ENCODE results near the gene FGD4.

The FGD4 gene

GRCh38 chr12:32418221-32418620 is 18.9 kb downstream of the FGD4 start:
- no peak for TF ChIP-seq ZC3H10 (CRISPR knock-in tag; IDR thresholded peaks at IDR 0.05)
- no peak for TF ChIP-seq CREB5 (CRISPR knock-in tag; IDR thresholded peaks at IDR 0.05; ENCODE audit: low read depth)
- TF ChIP-seq SNAI2 (CRISPR knock-in tag; IDR thresholded peaks at IDR 0.05), result no peak
- no peak for TF ChIP-seq CSRNP3 (CRISPR knock-in tag; IDR thresholded peaks at IDR 0.05)
- no peak for TF ChIP-seq ZFP30 (CRISPR knock-in tag; IDR thresholded peaks at IDR 0.05)
- TF ChIP-seq ZNF565 (CRISPR knock-in tag; conservative IDR thresholded peaks at IDR 0.05; ENCODE audit: low read depth), result no peak
- TF ChIP-seq TOX (CRISPR knock-in tag; IDR thresholded peaks at IDR 0.05; ENCODE audit: borderline replicate concordance), result no peak
- no peak for TF ChIP-seq GLIS3 (CRISPR knock-in tag; IDR thresholded peaks at IDR 0.05)
- no peak for TF ChIP-seq TCF4 (CRISPR knock-in tag; IDR thresholded peaks at IDR 0.05; ENCODE audit: borderline replicate concordance)
- TF ChIP-seq ZNF70 (CRISPR knock-in tag; IDR thresholded peaks at IDR 0.05), result no peak
- TF ChIP-seq ARNTL (CRISPR knock-in tag; IDR thresholded peaks at IDR 0.05; ENCODE audit: borderline replicate concordance, low read depth), result no peak
- TF ChIP-seq PPARA (CRISPR knock-in tag; IDR thresholded peaks at IDR 0.05; ENCODE audit: borderline replicate concordance), result no peak
- TF ChIP-seq ZNF8 (CRISPR knock-in tag; IDR thresholded peaks at IDR 0.05), result no peak
- TF ChIP-seq OSR1 (CRISPR knock-in tag; IDR thresholded peaks at IDR 0.05), result no peak
- TF ChIP-seq POU6F1 (CRISPR knock-in tag; IDR thresholded peaks at IDR 0.05; ENCODE audit: borderline replicate concordance, low read depth), result no peak
- TF ChIP-seq TSHZ2 (CRISPR knock-in tag; IDR thresholded peaks at IDR 0.05), result no peak
- TF ChIP-seq BACH2 (CRISPR knock-in tag; IDR thresholded peaks at IDR 0.05; ENCODE audit: borderline replicate concordance), result no peak
- no peak for ATAC-seq

- ATAC-seq, result no peak
- TF ChIP-seq ARNTL (CRISPR knock-in tag; IDR thresholded peaks at IDR 0.05; ENCODE audit: borderline replicate concordance, low read depth) (no peak), TSHZ2 (CRISPR knock-in tag; IDR thresholded peaks at IDR 0.05) (no peak), TOX (CRISPR knock-in tag; IDR thresholded peaks at IDR 0.05; ENCODE audit: borderline replicate concordance) (no peak), ZNF565 (CRISPR knock-in tag; conservative IDR thresholded peaks at IDR 0.05; ENCODE audit: low read depth) (no peak), CREB5 (CRISPR knock-in tag; IDR thresholded peaks at IDR 0.05; ENCODE audit: low read depth) (no peak), POU6F1 (CRISPR knock-in tag; IDR thresholded peaks at IDR 0.05; ENCODE audit: borderline replicate concordance, low read depth) (no peak), CSRNP3 (CRISPR knock-in tag; IDR thresholded peaks at IDR 0.05) (no peak), OSR1 (CRISPR knock-in tag; IDR thresholded peaks at IDR 0.05) (no peak)
Observed at GRCh38 chr12:32418903-32419519, 19.7 kb downstream of the FGD4 start.

Data from SK-N-SH treated with all-trans-retinoic acid at 6 μM for 48 hours (cell line).